Activated CD4-positive, alpha-beta memory T cell treated with anti-CD3 and anti-CD28 coated beads, Interleukin-2, amount 10 ng/mL, durations not matched to agents 7 days and 5 days (primary cell): ENCODE data around the gene ELAVL1. TPM values are rescaled to one million over a fixed set of nuclear protein-coding genes. Genes with fewer than 3 reads are reported as not detected.

ENCODE experiments used
- CTCF ChIA-PET: fragments of 350-600 bp; sonication (Branson Sonifier 250); formaldehyde crosslinking; loops from one replicate; lab custom pipeline; 2021; ENCODE audit warnings: antibody characterized with exemption, inconsistent platforms; lab: Charles Lee
- POLR2A ChIA-PET: fragments of 350-600 bp; sonication (Branson Sonifier 250); formaldehyde crosslinking; loops from one replicate; lab custom pipeline; 2021; ENCODE audit warnings: antibody characterized with exemption; lab: Charles Lee
- DNase-seq: peaks from one replicate; pipeline ENCODE4 v3.0.0-alpha.2; 2020
- H3K27ac Mint-ChIP-seq: one replicate; pipeline ENCODE4 v1.8.0; 2021; ENCODE audit warnings: mild to moderate bottlenecking, mixed read lengths
- H3K27me3 Mint-ChIP-seq: one replicate; pipeline ENCODE4 v1.8.0; 2021; ENCODE audit warnings: mixed read lengths
- H3K36me3 Mint-ChIP-seq: one replicate; pipeline ENCODE4 v1.8.0; 2021; ENCODE audit warnings: low read depth, mixed read lengths
- H3K4me1 Mint-ChIP-seq: one replicate; pipeline ENCODE4 v1.8.0; 2021; ENCODE audit warnings: mixed read lengths
- H3K4me3 Mint-ChIP-seq: one replicate; pipeline ENCODE4 v1.8.0; 2021; ENCODE audit warnings: mild to moderate bottlenecking, mixed read lengths
- H3K9me3 Mint-ChIP-seq: one replicate; pipeline ENCODE4 v1.8.0; 2021; ENCODE audit warnings: mixed read lengths
- total RNA-seq, 2 experiments: library from RNA; stranded (reverse); gene quantifications; one replicate each; pipeline ENCODE4 v1.2.3, GENCODE V29; 2021

ELAVL1 gene
- total RNA-seq, 2 experiments from 2014 or later, result 93.6 to 102 TPM

GRCh38 chr19:7912144-7912696 lies 93.2 kb downstream of the ELAVL1 start:
- POLR2A ChIA-PET, result interaction anchor here (1.3 to 1.4 kb wide), 2 partner anchors 8 kb away, joined by 6 read pairs; partner anchors contain the start of genes MAP2K7 and SNAPC2

GRCh38 chr19:7911508-7912143 lies 93.8 kb downstream of the ELAVL1 start:
- H3K9me3 Mint-ChIP-seq, result no peaks in the 10 kb centered on the region
- no peak overlapping the region for H3K27ac Mint-ChIP-seq
- peaks cover 21% of the 10 kb centered on the region for H3K36me3 Mint-ChIP-seq
- H3K27me3 Mint-ChIP-seq, result peaks cover 9% of the 10 kb centered on the region
- ChIA-PET POLR2A (interaction anchor here (1.3 to 1.4 kb wide), 2 partner anchors 8 to 9 kb away, joined by 6 read pairs; partner anchors contain the start of genes MAP2K7 and SNAPC2), CTCF (no interaction called here)
- no peak overlapping the region for H3K4me3 Mint-ChIP-seq
- no peak for DNase-seq
- H3K4me1 Mint-ChIP-seq, result peaks cover 5% of the 10 kb centered on the region

More at GRCh38 chr19:7912144-7912696, 93.2 kb downstream of the ELAVL1 start:
- DNase-seq, result no peak
- peaks cover 12% of the 10 kb centered on the region for H3K27me3 Mint-ChIP-seq
- peaks cover 21% of the 10 kb centered on the region for H3K36me3 Mint-ChIP-seq
- H3K4me3 Mint-ChIP-seq, result no peak overlapping the region
- no peak overlapping the region for H3K27ac Mint-ChIP-seq
- no peaks in the 10 kb centered on the region for H3K9me3 Mint-ChIP-seq
- peaks cover 9% of the 10 kb centered on the region for H3K4me1 Mint-ChIP-seq
- CTCF ChIA-PET, result no interaction called here

DNA sequence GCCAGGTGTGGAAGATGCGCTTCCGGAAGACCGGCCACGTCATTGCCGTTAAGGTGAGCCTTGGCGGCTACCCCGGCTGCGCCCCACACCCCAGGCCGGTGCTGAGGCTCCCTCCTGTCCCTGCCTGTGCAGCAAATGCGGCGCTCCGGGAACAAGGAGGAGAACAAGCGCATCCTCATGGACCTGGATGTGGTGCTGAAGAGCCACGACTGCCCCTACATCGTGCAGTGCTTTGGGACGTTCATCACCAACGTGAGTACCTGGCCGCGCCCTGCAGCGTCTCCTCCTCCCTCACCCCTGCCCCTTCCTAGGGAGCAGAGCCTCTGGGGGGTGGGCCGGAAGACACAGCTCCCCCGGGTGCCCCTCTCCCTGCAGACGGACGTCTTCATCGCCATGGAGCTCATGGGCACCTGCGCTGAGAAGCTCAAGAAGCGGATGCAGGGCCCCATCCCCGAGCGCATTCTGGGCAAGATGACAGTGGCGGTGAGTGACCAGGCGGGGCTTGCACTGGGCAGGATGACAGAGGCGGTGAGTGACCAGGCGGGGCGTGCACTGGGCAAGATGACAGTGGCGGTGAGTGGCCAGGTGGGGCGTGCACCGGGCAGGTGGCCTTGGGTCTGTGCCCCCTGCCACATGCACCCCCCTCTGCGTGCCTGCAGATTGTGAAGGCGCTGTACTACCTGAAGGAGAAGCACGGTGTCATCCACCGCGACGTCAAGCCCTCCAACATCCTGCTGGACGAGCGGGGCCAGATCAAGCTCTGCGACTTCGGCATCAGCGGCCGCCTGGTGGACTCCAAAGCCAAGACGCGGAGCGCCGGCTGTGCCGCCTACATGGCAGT lies 94.9 kb downstream of the ELAVL1 start:
- peaks cover 26% of the 10 kb centered on the region for H3K36me3 Mint-ChIP-seq
- H3K9me3 Mint-ChIP-seq, result no peaks in the 10 kb centered on the region
- no peak overlapping the region for H3K4me3 Mint-ChIP-seq
- peaks cover 7% of the 10 kb centered on the region for H3K4me1 Mint-ChIP-seq
- CTCF ChIA-PET, result no interaction called here
- no peak for DNase-seq
- POLR2A ChIA-PET, result interaction anchor here (3.8 kb wide), 1 partner anchor 10 kb away, joined by 17 read pairs; the partner anchor contains the start of gene SNAPC2
- peaks cover 4% of the 10 kb centered on the region for H3K27me3 Mint-ChIP-seq
- no peak overlapping the region for H3K27ac Mint-ChIP-seq

DNA sequence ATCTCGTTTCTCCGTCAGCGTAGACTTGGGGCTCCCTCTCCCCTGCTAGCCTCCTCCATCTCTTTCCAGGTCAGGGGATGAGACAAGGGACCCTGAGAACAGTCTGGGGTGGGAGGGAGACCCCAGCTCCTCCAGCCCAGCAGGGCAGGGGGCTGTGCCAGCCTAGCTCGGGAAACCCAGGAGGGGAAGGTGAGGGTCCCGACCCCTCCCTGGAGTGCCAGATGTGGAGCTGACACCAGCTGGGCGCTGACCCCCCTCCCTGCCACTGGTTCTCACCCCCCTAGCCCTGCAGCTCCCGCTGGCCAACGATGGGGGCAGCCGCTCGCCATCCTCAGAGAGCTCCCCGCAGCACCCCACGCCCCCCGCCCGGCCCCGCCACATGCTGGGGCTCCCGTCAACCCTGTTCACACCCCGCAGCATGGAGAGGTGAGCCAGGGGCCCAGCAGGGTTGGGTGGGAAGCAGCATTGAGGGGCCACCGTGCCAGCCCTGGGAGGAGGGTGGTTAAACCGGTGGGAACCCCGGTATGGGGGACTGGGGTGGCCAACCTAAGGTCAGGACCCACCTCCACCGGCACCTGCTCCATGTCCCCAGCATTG lies 95.9 kb downstream of the ELAVL1 start:
- no peaks in the 10 kb centered on the region for H3K27me3 Mint-ChIP-seq
- H3K36me3 Mint-ChIP-seq, result peaks cover 34% of the 10 kb centered on the region
- ChIA-PET POLR2A (interaction anchor here (3.8 kb wide), 1 partner anchor 11 kb away, joined by 17 read pairs; the partner anchor contains the start of gene SNAPC2), CTCF (no interaction called here)
- H3K4me3 Mint-ChIP-seq, result no peak overlapping the region
- H3K9me3 Mint-ChIP-seq, result no peaks in the 10 kb centered on the region
- DNase-seq, result no peak
- H3K27ac Mint-ChIP-seq, result no peak overlapping the region
- H3K4me1 Mint-ChIP-seq, result peaks cover 14% of the 10 kb centered on the region

GRCh38 chr19:7908742-7909461 lies 96.5 kb downstream of the ELAVL1 start:
- Mint-ChIP-seq H3K4me3 (no peak overlapping the region), H3K36me3 (peaks cover 35% of the 10 kb centered on the region), H3K9me3 (no peaks in the 10 kb centered on the region), H3K27ac (no peak overlapping the region), H3K27me3 (no peaks in the 10 kb centered on the region), H3K4me1 (peaks cover 18% of the 10 kb centered on the region)
- DNase-seq, result no peak
- POLR2A ChIA-PET, result interaction anchor here (3.8 kb wide), 1 partner anchor 12 kb away, joined by 17 read pairs; the partner anchor contains the start of gene SNAPC2
- CTCF ChIA-PET, result no interaction called here

Other genes with a start within 250 kb of the ELAVL1 start
- not detected for gene CLEC4M, start 242.4 kb downstream of the ELAVL1 start, total RNA-seq
- gene EVI5L, start 175.4 kb downstream of the ELAVL1 start, total RNA-seq, result 1 to 10 TPM; 7.0 to 7.7 TPM
- under 1 TPM; 0.05 to 0.13 TPM for gene PRR36, start 131.3 kb downstream of the ELAVL1 start, total RNA-seq
- not detected for gene LRRC8E, start 117.1 kb downstream of the ELAVL1 start, total RNA-seq
- gene MAP2K7, start 101.8 kb downstream of the ELAVL1 start, total RNA-seq, result 10 to 100 TPM; 42.6 to 42.9 TPM
- 1 to 10 TPM; 4.2 to 4.6 TPM for gene TGFBR3L, start 90.8 kb downstream of the ELAVL1 start, total RNA-seq
- gene SNAPC2, start 85.3 kb downstream of the ELAVL1 start, total RNA-seq, result 10 to 100 TPM; 20.4 to 24.1 TPM
- not detected for gene CTXN1, start 79.5 kb downstream of the ELAVL1 start, total RNA-seq
- 10 to 100 TPM; 48.4 to 50.9 TPM for gene TIMM44, start 62.0 kb downstream of the ELAVL1 start, total RNA-seq
- not detected for gene CCL25, start 47.1 kb upstream of the ELAVL1 start, total RNA-seq
- gene FBN3, start 144.0 kb upstream of the ELAVL1 start, total RNA-seq, result not detected
- 10 to 100 TPM; 23.2 TPM for gene CERS4, start 203.7 kb upstream of the ELAVL1 start, total RNA-seq